Right lobe of liver (tissue), 6 donors: ENCODE data around the gene ERCC6L2. TPM values are rescaled to one million over a fixed set of nuclear protein-coding genes. Genes with fewer than 3 reads are reported as not detected.

ENCODE experiments used
- ATAC-seq, 4 donors: fragments of 200-7000 bp; cut with Tn5 transposase; one replicate each; pipeline ENCODE4 v1.9.1; 2020; ENCODE audit warnings: mild to moderate bottlenecking in 4 of 4, moderate library complexity in 4 of 4
- DNase-seq, 3 donors: peaks; one replicate each; pipeline ENCODE4 v3.0.0-alpha.2; 2020
- H3K27ac ChIP-seq, 3 donors: fragments of 200-600 bp; one replicate each; pipeline ENCODE4 v1.8.0; 2022
- H3K27me3 ChIP-seq, 2 donors: fragments of 200-600 bp; one replicate each; pipeline ENCODE4 v1.8.0; 2022
- H3K36me3 ChIP-seq, 4 donors: fragments of 200-600 bp; sonication (generic) in 1 of 4; one replicate each; pipeline versions ENCODE4 v1.5.1 to v1.8.0; 2017 to 2022; ENCODE audit warnings: control low read depth in 1 of 4
- H3K4me1 ChIP-seq, 4 donors: fragments of 200-600 bp; sonication (generic) in 1 of 4; one replicate each; pipeline versions ENCODE4 v1.5.1 to v1.8.0; 2017 to 2022; ENCODE audit warnings: control low read depth in 1 of 4
- H3K4me3 ChIP-seq, 3 donors: fragments of 200-600 bp; one replicate each; pipeline ENCODE4 v1.8.0; 2022
- H3K9me3 ChIP-seq, 4 donors: fragments of 200-600 bp; sonication (generic) in 1 of 4; one replicate each; pipeline versions ENCODE4 v1.5.1 to v1.8.0; 2017 to 2022; ENCODE audit warnings: control low read depth in 1 of 4
- CTCF ChIP-seq, 4 donors: fragments of 200-600 bp in 3 of 4; fragments of 450-650 bp in 1 of 4; IDR thresholded peaks; one replicate each; pipeline versions ENCODE4 v1.5.1 to v1.8.0; 2016 to 2022; ENCODE audit warnings: antibody characterized with exemption in 4 of 4, mild to moderate bottlenecking in 2 of 4
- POLR2A ChIP-seq: fragments of 450-650 bp; IDR thresholded peaks from one replicate; pipeline ENCODE4 v1.6.1; 2017; ENCODE audit warnings: antibody characterized with exemption, mild to moderate bottlenecking
- WGBS: methylation state at CpG from one replicate; pipeline ENCODE4 v1.1.6; 2018; ENCODE audit warnings: low coverage, low lambda C conversion rate; ENCODE audit not compliant: insufficient coverage; ENCODE audit errors: missing lambda C conversion rate; 5-methylcytosine and 5-hydroxymethylcytosine counted together
- intact Hi-C, 2 donors: fragments of 100-400 bp; cut with DNase I; formaldehyde crosslinking; loops; one replicate each; pipeline versions ENCODE4 v1.11.2 to v1.14.1; 2022
- total RNA-seq, 6 experiments: library from RNA; depleted of rRNA in 2 of 6; stranded (reverse); fragments of >200 nt in 2 of 6; fragmentation: NEBNext Ultra II Directional in 3 of 6; extraction: Animal tissue kit (Norgen Biotek cat#: 25700) in 3 of 6; gene quantifications; one replicate each; pipeline versions ENCODE4 v1.1.0 to v1.2.4, GENCODE V29; 2016 to 2023
- donor health status: DM: no; HTN: yes; CAD: no.
- donor health status: DM: no; HTN: no; CAD: no.
- donor health status: DM: no; HTN: no; CAD: no.
- donor health status: DM: no; HTN: yes; CAD: no.
- donor health status: DM: no; HTN: yes; CAD: no.

The ERCC6L2 gene
- total RNA-seq, 6 experiments from 2014 or later, result 11.5 to 21.1 (median 17.2) TPM

- Histone ChIP-seq H3K9me3 (no peaks in the 10 kb centered on the region), H3K36me3 (peaks cover 0 to 2% (median 0%) of the 10 kb centered on the region in 4 donors), H3K27me3 (no peaks in the 10 kb centered on the region), H3K27ac (no peak overlapping the region), H3K4me3 (no peak overlapping the region), H3K4me1 (peaks cover 0 to 16% (median 6%) of the 10 kb centered on the region in 4 donors)
- intact Hi-C loops, result no loop called here
- DNase-seq (no peak), ATAC-seq (no peak)
- 66% methylated on average over 5 of the region's 5 CpGs for WGBS
- TF ChIP-seq CTCF (IDR thresholded peaks at IDR 0.05) (no peak), POLR2A (no peak)
These were observed 106.4 kb downstream of the ERCC6L2 start for GRCh38 chr9:95981761-95982390.

GRCh38 chr9:95985440-95986055 is 110.1 kb downstream of the ERCC6L2 start:
- 86% methylated on average over 3 of the region's 3 CpGs for WGBS
- Histone ChIP-seq H3K27me3 (no peaks in the 10 kb centered on the region), H3K4me1 (peaks cover 0 to 5% (median 2%) of the 10 kb centered on the region in 4 donors), H3K4me3 (no peak overlapping the region), H3K36me3 (peaks cover 0 to 2% (median 0%) of the 10 kb centered on the region in 4 donors), H3K27ac (no peak overlapping the region), H3K9me3 (no peaks in the 10 kb centered on the region)
- no peak for ATAC-seq
- no peak for TF ChIP-seq CTCF (IDR thresholded peaks at IDR 0.05)
- TF ChIP-seq POLR2A, result no peak
- intact Hi-C loops, result no loop called here
- DNase-seq, result no peak

GRCh38 chr9:95989297-95989696 is 113.8 kb downstream of the ERCC6L2 start:
- intact Hi-C loops, result no loop called here
- H3K9me3 ChIP-seq, result no peaks in the 10 kb centered on the region
- 81% methylated on average over 1 of the region's 1 CpG for WGBS
- H3K4me1 ChIP-seq, result no peaks in the 10 kb centered on the region
- H3K4me3 ChIP-seq, result no peak overlapping the region
- no peak for ATAC-seq
- no peak for TF ChIP-seq POLR2A
- TF ChIP-seq CTCF (IDR thresholded peaks at IDR 0.05), result no peak
- H3K27me3 ChIP-seq, result no peaks in the 10 kb centered on the region
- DNase-seq, result no peak
- no peak overlapping the region for H3K27ac ChIP-seq
- peaks cover 0 to 2% (median 0%) of the 10 kb centered on the region in 4 donors for H3K36me3 ChIP-seq

- intact Hi-C loops, result no loop called here
- Histone ChIP-seq H3K4me3 (no peak overlapping the region), H3K27me3 (no peaks in the 10 kb centered on the region), H3K36me3 (no peaks in the 10 kb centered on the region), H3K9me3 (no peaks in the 10 kb centered on the region), H3K4me1 (no peaks in the 10 kb centered on the region), H3K27ac (no peak overlapping the region)
- no peak for DNase-seq
- no peak for ATAC-seq
- TF ChIP-seq CTCF (IDR thresholded peaks at IDR 0.05) (no peak), POLR2A (no peak)
- WGBS, result 100% methylated on average over 1 of the region's 1 CpG
These were observed 115.8 kb downstream of the ERCC6L2 start for GRCh38 chr9:95991326-95991725.
